ENCODE results near the gene TMEM238.
"Not testable (repeated sequence)": the region's sequence is repeated elsewhere in the genome, so short reads cannot be mapped to it uniquely, and the experiment has no call there.

The TMEM238 gene

GRCh38 chr19:55384131-55384919 lies at the start of gene TMEM238:
TMEM238 (minus strand) TSS chr19:55384292; CDS start chr19:55384259, 33 bp downstream.
- no peak for DNase-seq

GRCh38 chr19:55433292-55433691 lies 49.2 kb upstream of the TMEM238 start:
- DNase-seq, result no peak

- DNase-seq, result no peak
Observed at GRCh38 chr19:55432241-55432959, 48.3 kb upstream of the TMEM238 start.

GRCh38 chr19:55431183-55431582 lies 47.1 kb upstream of the TMEM238 start:
- DNase-seq, result no peak

- no peak for DNase-seq
Observed at GRCh38 chr19:55426042-55426441, 42.0 kb upstream of the TMEM238 start.

GRCh38 chr19:55424518-55424917 lies 40.4 kb upstream of the TMEM238 start:
- DNase-seq, result no peak

GRCh38 chr19:55423225-55424005 lies 39.3 kb upstream of the TMEM238 start:
- DNase-seq, result no peak

- DNase-seq, result not testable (repeated sequence)
Observed at GRCh38 chr19:55421281-55421680, 37.2 kb upstream of the TMEM238 start.

- no peak for DNase-seq
Observed at GRCh38 chr19:55419624-55420236, 35.6 kb upstream of the TMEM238 start.

GRCh38 chr19:55419103-55419502 lies 35.0 kb upstream of the TMEM238 start:
- no peak for DNase-seq

- no peak for DNase-seq
Observed at GRCh38 chr19:55418185-55418584, 34.1 kb upstream of the TMEM238 start.

- DNase-seq, result no peak
Observed at GRCh38 chr19:55410168-55410567, 26.1 kb upstream of the TMEM238 start.

- not testable (repeated sequence) for DNase-seq
Observed at GRCh38 chr19:55409179-55409578, 25.1 kb upstream of the TMEM238 start.

- DNase-seq, result no peak
Observed at GRCh38 chr19:55408533-55408872, 24.4 kb upstream of the TMEM238 start.

- DNase-seq, result peak; percentile 78
Observed at GRCh38 chr19:55407800-55408532, 23.9 kb upstream of the TMEM238 start.

- DNase-seq, result not testable (repeated sequence)
Observed at GRCh38 chr19:55407550-55407799, 23.4 kb upstream of the TMEM238 start, which contains the start of gene UBE2S. UBE2S (minus strand) TSS chr19:55407788; CDS start chr19:55407589, 199 bp downstream.

GRCh38 chr19:55406826-55407549 lies 22.9 kb upstream of the TMEM238 start:
- no peak for DNase-seq

- DNase-seq, result no peak
Observed at GRCh38 chr19:55406091-55406825, 22.2 kb upstream of the TMEM238 start.

GRCh38 chr19:55405638-55406037 lies 21.5 kb upstream of the TMEM238 start:
- no peak for DNase-seq

- DNase-seq, result no peak
Observed at GRCh38 chr19:55402509-55402908, 18.4 kb upstream of the TMEM238 start.

GRCh38 chr19:55401390-55401789 lies 17.3 kb upstream of the TMEM238 start:
- not testable (repeated sequence) for DNase-seq
